H1 (cell line): Measurements from ENCODE around the gene SPACA9. TPM values are rescaled to one million over a fixed set of nuclear protein-coding genes. Genes with fewer than 3 reads are reported as not detected.

ENCODE experiments used
- CTCF ChIA-PET: fragments of 300-600 bp; sonication (Branson Sonifier 250); formaldehyde crosslinking; loops from one replicate; lab custom pipeline; 2021; ENCODE audit not compliant: partially characterized antibody; lab: Charles Lee
- POLR2A ChIA-PET: fragments of 300-600 bp; sonication (Branson Sonifier 250); formaldehyde crosslinking; loops from one replicate; lab custom pipeline; 2021; ENCODE audit warnings: inconsistent platforms; ENCODE audit not compliant: partially characterized antibody; lab: Charles Lee
- DNase-seq, 2 experiments: peaks; one replicate each; pipeline versions ENCODE4 v3.0.0 to v3.0.0-alpha.2; 2010 to 2022; ENCODE audit warnings: low spot score in 2 of 2, low read depth in 1 of 2, mixed read lengths in 1 of 2
- FAIRE-seq: peaks from 2 replicates; lab custom pipeline; 2011; peaks lifted over from hg19 to GRCh38; lab: Jason Lieb, UNC
- H2AFZ ChIP-seq: 2 replicates; pipeline ENCODE4 v1.8.1; 2012; ENCODE audit warnings: low read length, inconsistent platforms
- H2AK5ac ChIP-seq: 2 replicates; pipeline ENCODE4 v1.6.1; 2013; ENCODE audit warnings: low read depth, low read length
- H2BK120ac ChIP-seq: replicated peaks from 2 replicates; pipeline ENCODE3; 2013; ENCODE audit warnings: low read depth, low read length, inconsistent platforms
- H2BK12ac ChIP-seq: 2 replicates; pipeline ENCODE4 v1.6.1; 2013; ENCODE audit warnings: low read depth, low read length
- H2BK15ac ChIP-seq: 2 replicates; pipeline ENCODE4 v1.6.1; 2013; ENCODE audit warnings: low read length
- H2BK20ac ChIP-seq: 2 replicates; pipeline ENCODE4 v1.6.1; 2013; ENCODE audit warnings: low read length
- H2BK5ac ChIP-seq: 2 replicates; pipeline ENCODE4 v1.6.1; 2013; ENCODE audit warnings: low read depth, low read length
- H3K14ac ChIP-seq: 2 replicates; pipeline ENCODE4 v1.6.1; 2013; ENCODE audit warnings: inconsistent platforms; ENCODE audit not compliant: insufficient read length
- H3K18ac ChIP-seq: 2 replicates; pipeline ENCODE4 v1.6.1; 2013; ENCODE audit warnings: low read length; ENCODE audit errors: extremely low read depth
- H3K23ac ChIP-seq: 2 replicates; pipeline ENCODE4 v1.6.1; 2013; ENCODE audit warnings: inconsistent platforms; ENCODE audit not compliant: insufficient read length
- H3K23me2 ChIP-seq: 2 replicates; pipeline ENCODE4 v1.6.1; 2013; ENCODE audit warnings: low read depth, low read length
- H3K27ac ChIP-seq: 2 replicates; pipeline ENCODE4 v1.6.1; 2011; ENCODE audit warnings: low read depth, low read length, inconsistent platforms
- H3K27me3 ChIP-seq, 4 experiments: replicated peaks in 1 of 4; 1 replicate in 1 of 4; 2 replicates in 3 of 4; pipeline versions ENCODE4 v1.6.1 to v1.8.1; 2011 to 2013; ENCODE audit warnings: low read length in 3 of 4, mild to moderate bottlenecking in 3 of 4, inconsistent platforms in 2 of 4, mixed read lengths in 2 of 4, moderate library complexity in 1 of 4; ENCODE audit not compliant: control insufficient read depth in 3 of 4, insufficient read depth in 3 of 4; ENCODE audit errors: extremely low read depth in 1 of 4
- H3K36me3 ChIP-seq, 4 experiments: 2 replicates each; pipeline versions ENCODE4 v1.6.1 to v1.8.1; 2011 to 2013; ENCODE audit warnings: mild to moderate bottlenecking in 4 of 4, low read length in 3 of 4, moderate library complexity in 2 of 4, control low read depth in 1 of 4, inconsistent platforms in 1 of 4; ENCODE audit not compliant: insufficient read depth in 4 of 4, control insufficient read depth in 2 of 4
- H3K4ac ChIP-seq: replicated peaks from 2 replicates; pipeline ENCODE3; 2013; ENCODE audit warnings: low read length, low read depth, mixed read lengths, inconsistent platforms; ENCODE audit not compliant: insufficient read length
- H3K4me1 ChIP-seq, 4 experiments: replicated peaks in 1 of 4; 1 replicate in 1 of 4; 2 replicates in 3 of 4; pipeline versions ENCODE4 v1.6.1 to v1.8.1; 2011 to 2013; ENCODE audit warnings: low read length in 3 of 4, inconsistent platforms in 2 of 4, mixed read lengths in 1 of 4; ENCODE audit not compliant: insufficient read depth in 4 of 4, control insufficient read depth in 3 of 4
- H3K4me2 ChIP-seq, 2 experiments: 2 replicates each; pipeline versions ENCODE4 v1.6.1 to v1.8.1; 2011 to 2013; ENCODE audit warnings: low read depth in 2 of 2, low read length in 2 of 2, control low read depth in 1 of 2, inconsistent platforms in 1 of 2, mild to moderate bottlenecking in 1 of 2; ENCODE audit not compliant: insufficient read depth in 1 of 2
- H3K4me3 ChIP-seq, 4 experiments: fragments of 200-600, 300-600 bp in 1 of 4; sonication (generic), shearing (Covaris generic), sonication (Bioruptor Twin) in 1 of 4; 2 replicates each; pipeline versions ENCODE4 v1.5.1 to v1.8.1; 2011 to 2016; ENCODE audit warnings: low read length in 4 of 4, low read depth in 3 of 4, control low read depth in 2 of 4, inconsistent platforms in 2 of 4, mild to moderate bottlenecking in 2 of 4, mixed read lengths in 1 of 4, moderate library complexity in 1 of 4; ENCODE audit not compliant: insufficient read depth in 2 of 4; ENCODE audit errors: extremely low read depth in 1 of 4
- H3K56ac ChIP-seq: replicated peaks from 2 replicates; pipeline ENCODE3; 2013; ENCODE audit warnings: low read depth, mild to moderate bottlenecking, mixed read lengths, low read length, inconsistent platforms; ENCODE audit not compliant: insufficient read length
- H3K79me1 ChIP-seq: 2 replicates; pipeline ENCODE4 v1.6.1; 2013; ENCODE audit warnings: low read depth, low read length, control low read depth
- H3K79me2 ChIP-seq, 2 experiments: 2 replicates each; pipeline versions ENCODE4 v1.6.1 to v1.8.1; 2012 to 2013; ENCODE audit warnings: low read length in 2 of 2, mild to moderate bottlenecking in 2 of 2, inconsistent platforms in 1 of 2; ENCODE audit not compliant: insufficient read depth in 2 of 2, control insufficient read depth in 1 of 2
- H3K9ac ChIP-seq, 4 experiments: replicated peaks in 1 of 4; 1 replicate in 1 of 4; 2 replicates in 3 of 4; pipeline versions ENCODE4 v1.6.1 to v1.8.1; 2011 to 2013; ENCODE audit warnings: low read depth in 3 of 4, low read length in 3 of 4, control low read depth in 2 of 4, mild to moderate bottlenecking in 2 of 4, moderate library complexity in 2 of 4, inconsistent platforms in 1 of 4; ENCODE audit errors: extremely low read depth in 1 of 4
- H3K9me3 ChIP-seq, 2 experiments: 2 replicates each; pipeline versions ENCODE4 v1.6.1 to v1.8.1; 2012 to 2013; ENCODE audit warnings: mild to moderate bottlenecking in 2 of 2, moderate library complexity in 2 of 2, control low read depth in 1 of 2, inconsistent platforms in 1 of 2, low read depth in 1 of 2, low read length in 1 of 2, mixed read lengths in 1 of 2; ENCODE audit not compliant: insufficient read depth in 2 of 2
- H4K20me1 ChIP-seq, 2 experiments: replicated peaks in 1 of 2; 2 replicates each; pipeline versions ENCODE3 to v1.8.1; 2011 to 2013; ENCODE audit warnings: inconsistent platforms in 2 of 2, low read length in 2 of 2, mild to moderate bottlenecking in 1 of 2; ENCODE audit not compliant: insufficient read depth in 2 of 2, control insufficient read depth in 1 of 2
- H4K5ac ChIP-seq: 2 replicates; pipeline ENCODE4 v1.6.1; 2013; ENCODE audit warnings: low read length, low read depth, mixed read lengths, inconsistent platforms; ENCODE audit not compliant: insufficient read length
- H4K8ac ChIP-seq: 2 replicates; pipeline ENCODE4 v1.8.0; 2013; ENCODE audit warnings: mild to moderate bottlenecking, moderate library complexity, low read length, inconsistent platforms; ENCODE audit not compliant: insufficient read depth; ENCODE audit errors: extremely low read depth
- H4K91ac ChIP-seq: replicated peaks from 2 replicates; pipeline ENCODE3; 2013; ENCODE audit warnings: low read length, mixed read lengths, inconsistent platforms; ENCODE audit not compliant: insufficient read length
- EP300 ChIP-seq, 2 experiments: IDR thresholded peaks; 1 replicate in 1 of 2; 2 replicates in 1 of 2; pipeline ENCODE4 v1.6.1; 2011 to 2012; ENCODE audit warnings: low read depth in 2 of 2, low read length in 2 of 2, mild to moderate bottlenecking in 2 of 2, borderline replicate concordance in 1 of 2, inconsistent platforms in 1 of 2, moderate library complexity in 1 of 2
- PHF8 ChIP-seq: fragments of 200-600 bp; sonication (generic); conservative IDR thresholded peaks from 2 replicates; pipeline ENCODE4 v1.7.1; 2012; ENCODE audit warnings: low read depth, mild to moderate bottlenecking, inconsistent platforms, low read length, moderate library complexity
- SUZ12 ChIP-seq: fragments of 200-600 bp; sonication (generic); IDR thresholded peaks from 2 replicates; pipeline ENCODE4 v1.6.1; 2012; ENCODE audit warnings: mild to moderate bottlenecking, inconsistent platforms, low read length, moderate library complexity, mixed read lengths
- YY1 ChIP-seq: IDR thresholded peaks from 2 replicates; pipeline ENCODE4 v1.6.1; 2011; ENCODE audit warnings: low read depth, mild to moderate bottlenecking, low read length
- WGBS, 2 experiments: shearing (Covaris generic) in 1 of 2; methylation state at CpG; one replicate each; pipeline versions ENCODE4 v1.1.6 to v1.1.7; 2013 to 2015; ENCODE audit warnings: low lambda C conversion rate in 2 of 2, mixed read lengths in 2 of 2, inconsistent platforms in 1 of 2, low coverage in 1 of 2, missing lambda C conversion rate in 1 of 2; ENCODE audit not compliant: insufficient replicate concordance in 2 of 2, insufficient coverage in 1 of 2, insufficient read length in 1 of 2; ENCODE audit errors: extremely low coverage in 1 of 2, missing lambda C conversion rate in 1 of 2; 5-methylcytosine and 5-hydroxymethylcytosine counted together
- polyA plus RNA-seq, 7 experiments: library from polyadenylated mRNA; depleted of rRNA in 3 of 7; stranded (reverse) in 5 of 7; unstranded in 2 of 7; fragments of >200 nt in 5 of 7; fragments of 200-250 nt in 2 of 7; gene quantifications; 1 replicate in 5 of 7; 2 replicates in 1 of 7; 4 replicates in 1 of 7; pipeline versions ENCODE4 v1.2.1 to v1.2.3, GENCODE V29; 2011 to 2013; ENCODE audit warnings: missing spikeins in 2 of 7, mixed read lengths in 2 of 7
- total RNA-seq: library from RNA; stranded (reverse); fragmentation: NEBNext Ultra II Directional; extraction: Animal tissue kit (Norgen Biotek cat#: 25700); gene quantifications from 2 replicates; pipeline ENCODE4 v1.2.1, GENCODE V29; 2021
- TF ChIP-seq, protein P1 (sequence below): IDR thresholded peaks from 2 replicates; pipeline ENCODE4 v1.6.1; 2012; ENCODE audit warnings: low read length, inconsistent platforms

The SPACA9 gene
- total and polyA plus RNA-seq, 2 of the 8 experiments (the other 6 are each of a cell fraction or from before 2014, with no cell fraction given) = 0.63 to 1.3 TPM

DNA sequence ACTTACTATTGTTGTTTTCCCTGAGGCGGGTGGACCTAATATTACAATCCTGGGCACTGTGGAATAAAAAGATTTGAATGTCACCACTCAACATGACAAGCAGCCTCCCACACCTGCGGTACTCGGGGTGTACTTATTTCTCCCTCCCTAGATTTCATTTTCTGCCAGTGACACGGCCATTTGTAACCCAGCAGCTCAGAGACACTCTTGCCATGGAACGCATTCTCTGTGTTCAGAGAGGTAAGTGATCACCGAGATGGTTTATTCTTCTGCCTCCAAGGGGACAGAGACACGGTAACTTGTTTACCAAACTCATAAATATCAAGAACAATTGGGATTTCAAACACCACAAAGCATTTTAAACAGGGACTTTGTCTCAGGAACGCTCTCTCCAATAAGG, 11.8 kb upstream of the SPACA9 start:
- Histone ChIP-seq H3K18ac (no peak overlapping the region), H2BK5ac (no peak overlapping the region), H3K9ac (no peak overlapping the region), H3K27ac (no peak overlapping the region), H4K20me1 (peaks cover 0 to 2% of the 10 kb centered on the region in 2 experiments), H2AFZ (no peak overlapping the region), H2BK20ac (no peak overlapping the region), H3K4me2 (no peak overlapping the region), H2BK120ac (no peak overlapping the region), H3K23me2 (no peaks in the 10 kb centered on the region), H3K27me3 (no peaks in the 10 kb centered on the region; a peak in 1 of 7 replicates), H4K91ac (no peak overlapping the region), H3K79me1 (no peaks in the 10 kb centered on the region), H4K5ac (no peak overlapping the region), H3K23ac (no peak overlapping the region), H2AK5ac (no peak overlapping the region), H2BK12ac (no peak overlapping the region), H3K4ac (no peak overlapping the region), H3K56ac (no peak overlapping the region), H3K14ac (no peak overlapping the region), H3K36me3 (no peaks in the 10 kb centered on the region), H3K4me3 (no peak overlapping the region), H3K4me1 (peaks cover 0 to 2% (median 1%) of the 10 kb centered on the region in 4 experiments; a peak in 1 of 7 replicates), H2BK15ac (no peak overlapping the region), H3K9me3 (no peaks in the 10 kb centered on the region), H4K8ac (no peak overlapping the region), H3K79me2 (no peaks in the 10 kb centered on the region)
- ChIA-PET CTCF (interaction anchor here (1.0 to 1.4 kb wide), 4 partner anchors 16 to 64 kb away, joined by 3 read pairs; no protein-coding TSS in a partner anchor), POLR2A (interaction anchor here (1.6 kb wide), 1 partner anchor 10 kb away, joined by 4 read pairs; no protein-coding TSS in a partner anchor)
- no peak for FAIRE-seq
- TF ChIP-seq EP300 (IDR thresholded peaks at IDR 0.05; ENCODE audit: borderline replicate concordance in 1 of 2, low read depth in 2 of 2, low read length in 2 of 2) (no peak), PHF8 (no peak), SUZ12 (no peak), YY1 (no peak)
- TF ChIP-seq, protein P1, sequence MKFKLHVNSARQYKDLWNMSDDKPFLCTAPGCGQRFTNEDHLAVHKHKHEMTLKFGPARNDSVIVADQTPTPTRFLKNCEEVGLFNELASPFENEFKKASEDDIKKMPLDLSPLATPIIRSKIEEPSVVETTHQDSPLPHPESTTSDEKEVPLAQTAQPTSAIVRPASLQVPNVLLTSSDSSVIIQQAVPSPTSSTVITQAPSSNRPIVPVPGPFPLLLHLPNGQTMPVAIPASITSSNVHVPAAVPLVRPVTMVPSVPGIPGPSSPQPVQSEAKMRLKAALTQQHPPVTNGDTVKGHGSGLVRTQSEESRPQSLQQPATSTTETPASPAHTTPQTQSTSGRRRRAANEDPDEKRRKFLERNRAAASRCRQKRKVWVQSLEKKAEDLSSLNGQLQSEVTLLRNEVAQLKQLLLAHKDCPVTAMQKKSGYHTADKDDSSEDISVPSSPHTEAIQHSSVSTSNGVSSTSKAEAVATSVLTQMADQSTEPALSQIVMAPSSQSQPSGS = no peak
- 90% methylated on average over 8 of the region's 8 CpGs; no CpG with 5 or more reads in 1 of the 2 experiments for WGBS, 2 experiments
- no peak for DNase-seq
